GM12873 (cell line): ENCODE results near the gene PDE4B.

Experiments used
- TF ChIP-seq, protein P1 (sequence below): IDR thresholded peaks from 2 replicates; pipeline ENCODE4 v1.5.1; 2012; ENCODE audit warnings: low read depth, mild to moderate bottlenecking, moderate library complexity, low read length, control low read depth; ENCODE audit not compliant: insufficient read depth; ENCODE audit errors: missing control alignments

PDE4B gene

DNA sequence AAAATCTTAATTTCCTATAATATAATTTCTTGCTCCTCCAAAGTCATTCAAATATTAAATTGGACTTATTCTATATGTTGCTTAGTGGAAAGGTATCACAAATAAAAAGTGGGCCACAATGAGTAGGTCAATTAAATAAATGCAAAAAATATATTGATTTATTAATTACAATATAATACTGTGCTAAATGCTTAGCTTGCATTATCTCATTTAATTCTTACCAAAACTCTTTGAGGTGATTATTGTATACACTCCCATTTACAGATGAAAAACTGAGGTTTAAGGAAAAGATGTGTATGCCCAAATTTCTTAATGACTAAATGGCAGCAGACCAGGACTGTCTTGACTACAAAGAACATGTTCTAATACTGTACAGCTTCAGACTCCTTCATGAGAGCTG lies 415.9 kb downstream of the PDE4B start:
- TF ChIP-seq, protein P1, sequence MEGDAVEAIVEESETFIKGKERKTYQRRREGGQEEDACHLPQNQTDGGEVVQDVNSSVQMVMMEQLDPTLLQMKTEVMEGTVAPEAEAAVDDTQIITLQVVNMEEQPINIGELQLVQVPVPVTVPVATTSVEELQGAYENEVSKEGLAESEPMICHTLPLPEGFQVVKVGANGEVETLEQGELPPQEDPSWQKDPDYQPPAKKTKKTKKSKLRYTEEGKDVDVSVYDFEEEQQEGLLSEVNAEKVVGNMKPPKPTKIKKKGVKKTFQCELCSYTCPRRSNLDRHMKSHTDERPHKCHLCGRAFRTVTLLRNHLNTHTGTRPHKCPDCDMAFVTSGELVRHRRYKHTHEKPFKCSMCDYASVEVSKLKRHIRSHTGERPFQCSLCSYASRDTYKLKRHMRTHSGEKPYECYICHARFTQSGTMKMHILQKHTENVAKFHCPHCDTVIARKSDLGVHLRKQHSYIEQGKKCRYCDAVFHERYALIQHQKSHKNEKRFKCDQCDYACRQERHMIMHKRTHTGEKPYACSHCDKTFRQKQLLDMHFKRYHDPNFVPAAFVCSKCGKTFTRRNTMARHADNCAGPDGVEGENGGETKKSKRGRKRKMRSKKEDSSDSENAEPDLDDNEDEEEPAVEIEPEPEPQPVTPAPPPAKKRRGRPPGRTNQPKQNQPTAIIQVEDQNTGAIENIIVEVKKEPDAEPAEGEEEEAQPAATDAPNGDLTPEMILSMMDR = no peak

DNA sequence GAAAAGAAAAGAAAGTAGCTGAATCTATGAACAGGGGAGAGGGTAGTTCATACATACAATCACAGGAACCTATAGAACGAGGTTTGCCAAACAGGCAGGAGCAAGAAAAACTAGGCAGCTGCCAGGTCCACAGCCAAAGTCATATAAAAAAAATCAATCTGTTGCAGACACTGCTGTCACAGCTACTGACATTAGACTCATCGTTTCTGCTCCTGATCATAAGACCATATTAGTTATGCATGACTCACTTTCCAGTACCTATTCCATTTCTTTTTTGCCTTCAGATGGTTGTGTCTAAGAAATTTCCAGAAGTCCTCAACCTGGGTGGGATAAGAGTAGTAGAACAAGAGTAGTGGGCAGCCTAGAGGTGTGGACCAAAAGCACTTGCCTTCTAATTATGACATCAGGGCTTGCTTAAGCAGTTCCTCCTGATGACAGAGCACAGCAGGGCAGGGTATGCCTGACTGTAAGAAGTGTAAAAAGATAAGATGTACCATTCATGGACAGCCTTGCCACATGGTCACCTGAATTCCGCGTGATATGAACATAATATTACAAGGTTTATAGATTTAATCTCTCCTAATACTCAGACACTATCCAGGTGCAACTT lies 418.0 kb downstream of the PDE4B start:
- TF ChIP-seq, protein P1 = no peak

DNA sequence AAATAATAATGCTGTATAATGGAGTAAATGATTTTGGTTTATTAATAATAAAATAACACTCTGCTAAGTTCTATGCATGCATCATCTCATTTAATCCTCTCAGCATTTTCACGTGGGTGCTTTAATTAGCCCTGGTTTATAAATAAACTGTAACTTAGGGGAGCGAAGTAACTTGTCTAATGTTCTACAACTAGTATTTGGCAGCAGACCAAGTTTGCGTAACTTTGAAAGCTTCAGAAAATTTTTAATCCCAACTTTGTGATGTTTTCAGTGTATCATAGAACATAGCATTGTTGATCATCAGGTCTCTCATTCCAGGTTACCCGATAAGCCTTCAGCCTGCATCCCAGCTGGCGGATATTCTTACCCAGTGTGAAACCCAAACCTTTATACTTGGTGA lies 418.8 kb downstream of the PDE4B start:
- TF ChIP-seq, protein P1 = no peak

DNA sequence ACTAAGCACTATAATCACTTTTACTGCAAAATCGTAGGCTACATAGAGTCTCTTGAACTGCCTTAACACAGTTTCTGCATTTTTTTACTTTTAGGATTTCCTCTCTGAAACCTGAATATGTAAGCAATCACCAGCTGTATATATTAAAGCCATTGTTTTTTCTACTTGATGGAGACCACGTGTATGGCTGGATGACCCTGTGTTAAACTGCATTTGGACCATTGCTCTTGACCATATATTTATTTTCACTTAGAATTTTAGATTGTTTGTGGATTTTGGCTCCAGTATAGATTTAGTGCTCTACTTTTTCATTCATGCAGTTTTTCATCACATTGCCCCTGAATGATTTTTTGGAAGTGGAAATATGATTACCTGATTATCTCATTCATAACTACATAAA lies 420.8 kb downstream of the PDE4B start:
- TF ChIP-seq, protein P1 = no peak

DNA sequence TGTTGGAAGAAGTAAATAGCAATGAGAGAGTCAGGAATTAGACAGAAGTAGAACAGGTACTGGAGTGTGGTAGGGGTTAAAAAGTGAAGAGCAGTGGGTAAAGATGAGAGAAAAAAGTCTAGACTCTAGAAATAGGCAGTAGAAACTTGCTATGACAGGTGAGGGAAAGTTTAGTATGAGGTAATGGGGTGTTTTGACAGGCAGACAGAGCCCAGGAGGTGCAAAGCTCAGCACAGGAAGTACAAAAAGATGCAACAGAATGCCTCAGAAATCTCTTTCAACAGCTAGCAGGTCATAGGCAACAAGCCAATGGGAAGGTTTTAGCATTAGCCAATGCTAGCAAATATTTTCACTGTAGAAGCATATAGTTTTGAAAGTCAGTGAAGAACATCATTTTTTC lies 422.2 kb downstream of the PDE4B start:
- TF ChIP-seq, protein P1 = no peak

DNA sequence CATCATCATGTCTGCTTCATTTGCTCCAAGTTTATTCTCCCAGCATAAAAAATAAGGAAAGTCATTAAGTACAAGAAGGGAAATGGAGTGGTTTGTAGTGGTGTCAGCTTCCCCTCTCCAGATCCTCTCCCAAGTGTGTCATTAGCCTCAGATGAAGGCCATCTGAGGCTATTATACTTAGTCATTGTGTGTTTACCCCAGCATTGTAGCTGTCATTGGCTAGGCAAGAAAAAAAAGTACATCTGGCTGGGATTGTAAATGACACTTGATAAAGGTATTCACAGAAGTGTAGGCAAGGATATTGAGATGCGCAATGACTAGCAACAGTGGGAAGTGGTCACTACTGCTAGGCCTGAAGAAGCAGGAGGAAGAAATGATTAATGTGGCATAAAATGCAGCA lies 424.3 kb downstream of the PDE4B start:
- TF ChIP-seq, protein P1 = no peak

DNA sequence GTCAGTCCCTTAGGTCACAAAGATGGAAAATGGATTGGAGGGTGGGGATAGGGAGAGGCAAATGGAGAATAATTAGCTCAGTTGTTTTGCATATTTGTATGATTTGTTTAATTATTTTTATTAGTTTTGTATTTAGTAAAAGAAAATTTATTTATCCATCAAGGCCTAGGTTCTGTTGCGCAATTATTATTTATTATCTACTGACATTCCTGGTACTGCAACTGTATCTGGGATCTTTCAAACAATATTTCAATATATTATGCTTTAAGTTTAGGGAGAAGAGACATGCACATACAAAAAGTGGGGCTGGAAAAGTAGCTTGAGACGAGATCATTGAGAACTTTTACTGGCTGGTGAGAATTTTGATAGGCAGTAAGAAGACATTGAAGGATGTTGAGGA lies 424.9 kb downstream of the PDE4B start:
- TF ChIP-seq, protein P1 = no peak

DNA sequence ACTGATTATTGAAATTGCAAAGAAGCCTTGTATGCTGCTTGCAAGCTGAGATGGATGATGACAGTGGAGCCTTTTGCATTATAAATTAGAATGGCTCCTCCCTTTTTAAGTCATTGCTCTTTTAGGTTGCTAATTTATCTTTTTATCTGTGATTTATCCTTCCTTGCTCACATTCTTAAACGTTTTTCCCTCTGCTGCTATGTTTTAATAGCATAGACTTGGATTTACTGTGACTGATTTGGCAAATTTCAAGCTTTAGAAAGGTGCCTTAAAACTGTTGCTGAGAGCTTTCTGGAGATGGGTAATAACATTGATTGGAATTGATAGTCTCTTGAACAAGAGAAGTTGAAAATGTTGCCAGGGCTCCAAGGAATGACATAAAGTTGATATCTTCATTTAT lies 427.8 kb downstream of the PDE4B start:
- TF ChIP-seq, protein P1 = no peak
